ENCODE measurements around the gene RASSF9.

Gene RASSF9

GRCh38 chr12:85821759-85822158, 14.4 kb downstream of the RASSF9 start:
- DNase-seq (ENCODE audit: low read depth in 3 of 3, low spot score in 1 of 3), result no peak

GRCh38 chr12:85821206-85821605, 15.0 kb downstream of the RASSF9 start:
- no peak for DNase-seq (ENCODE audit: low read depth in 3 of 3, low spot score in 1 of 3)

GRCh38 chr12:85820101-85820500, 16.1 kb downstream of the RASSF9 start:
- no peak for DNase-seq (ENCODE audit: low read depth in 3 of 3, low spot score in 1 of 3)

- DNase-seq (ENCODE audit: low read depth in 3 of 3, low spot score in 1 of 3), result no peak
These were observed 21.5 kb downstream of the RASSF9 start for GRCh38 chr12:85814741-85815140.

- DNase-seq (ENCODE audit: low read depth in 3 of 3, low spot score in 1 of 3), result no peak
These were observed 22.1 kb downstream of the RASSF9 start for GRCh38 chr12:85814071-85814470.

- DNase-seq (ENCODE audit: low read depth in 3 of 3, low spot score in 1 of 3), result no peak
These were observed 26.7 kb downstream of the RASSF9 start for GRCh38 chr12:85809500-85809899.

- no peak for DNase-seq (ENCODE audit: low read depth in 3 of 3, low spot score in 1 of 3)
These were observed 28.5 kb downstream of the RASSF9 start for GRCh38 chr12:85807730-85808129.

- no peak for DNase-seq (ENCODE audit: low read depth in 3 of 3, low spot score in 1 of 3)
These were observed 30.6 kb downstream of the RASSF9 start for GRCh38 chr12:85805654-85806053.

- DNase-seq (ENCODE audit: low read depth in 3 of 3, low spot score in 1 of 3), result no peak
These were observed 31.5 kb downstream of the RASSF9 start for GRCh38 chr12:85804663-85805062.

GRCh38 chr12:85803923-85804322, 32.3 kb downstream of the RASSF9 start:
- no peak for DNase-seq (ENCODE audit: low read depth in 3 of 3, low spot score in 1 of 3)

- DNase-seq (ENCODE audit: low read depth in 3 of 3, low spot score in 1 of 3), result no peak
These were observed 33.0 kb downstream of the RASSF9 start for GRCh38 chr12:85803231-85803630.

GRCh38 chr12:85798122-85798521, 38.1 kb downstream of the RASSF9 start:
- DNase-seq (ENCODE audit: low read depth in 3 of 3, low spot score in 1 of 3), result no peak

- no peak for DNase-seq (ENCODE audit: low read depth in 3 of 3, low spot score in 1 of 3)
These were observed 40.2 kb downstream of the RASSF9 start for GRCh38 chr12:85796001-85796400.

- DNase-seq (ENCODE audit: low read depth in 3 of 3, low spot score in 1 of 3), result no peak
These were observed 41.7 kb downstream of the RASSF9 start for GRCh38 chr12:85794531-85794930.

- no peak for DNase-seq (ENCODE audit: low read depth in 3 of 3, low spot score in 1 of 3)
These were observed 52.0 kb downstream of the RASSF9 start for GRCh38 chr12:85784096-85784720.

GRCh38 chr12:85782711-85783110, 53.5 kb downstream of the RASSF9 start:
- no peak for DNase-seq (ENCODE audit: low read depth in 3 of 3, low spot score in 1 of 3)

- no peak for DNase-seq (ENCODE audit: low read depth in 3 of 3, low spot score in 1 of 3)
These were observed 54.4 kb downstream of the RASSF9 start for GRCh38 chr12:85781766-85782165.

- DNase-seq (ENCODE audit: low read depth in 3 of 3, low spot score in 1 of 3), result no peak
These were observed 56.4 kb downstream of the RASSF9 start for GRCh38 chr12:85779768-85780167.

- DNase-seq (ENCODE audit: low read depth in 3 of 3, low spot score in 1 of 3), result no peak
These were observed 61.1 kb downstream of the RASSF9 start for GRCh38 chr12:85775091-85775490.

GRCh38 chr12:85765453-85765869, 70.7 kb downstream of the RASSF9 start:
- DNase-seq (ENCODE audit: low read depth in 3 of 3, low spot score in 1 of 3), result no peak

- no peak for DNase-seq (ENCODE audit: low read depth in 3 of 3, low spot score in 1 of 3)
These were observed 76.6 kb downstream of the RASSF9 start for GRCh38 chr12:85759623-85760022.

- no peak for DNase-seq (ENCODE audit: low read depth in 3 of 3, low spot score in 1 of 3)
These were observed 77.1 kb downstream of the RASSF9 start for GRCh38 chr12:85759091-85759490.

GRCh38 chr12:85755760-85756159, 80.4 kb downstream of the RASSF9 start:
- DNase-seq (ENCODE audit: low read depth in 3 of 3, low spot score in 1 of 3), result no peak

Data from stimulated activated CD4-positive, alpha-beta T cell treated with anti-CD3 and anti-CD28 coated beads, TNF-alpha, amount 100 ng/mL, for 1 hour (primary cell).